ENCODE data around the gene THOC1. TPM values are rescaled to one million over a fixed set of nuclear protein-coding genes. Genes with fewer than 3 reads are reported as not detected.

THOC1 gene, protein sequence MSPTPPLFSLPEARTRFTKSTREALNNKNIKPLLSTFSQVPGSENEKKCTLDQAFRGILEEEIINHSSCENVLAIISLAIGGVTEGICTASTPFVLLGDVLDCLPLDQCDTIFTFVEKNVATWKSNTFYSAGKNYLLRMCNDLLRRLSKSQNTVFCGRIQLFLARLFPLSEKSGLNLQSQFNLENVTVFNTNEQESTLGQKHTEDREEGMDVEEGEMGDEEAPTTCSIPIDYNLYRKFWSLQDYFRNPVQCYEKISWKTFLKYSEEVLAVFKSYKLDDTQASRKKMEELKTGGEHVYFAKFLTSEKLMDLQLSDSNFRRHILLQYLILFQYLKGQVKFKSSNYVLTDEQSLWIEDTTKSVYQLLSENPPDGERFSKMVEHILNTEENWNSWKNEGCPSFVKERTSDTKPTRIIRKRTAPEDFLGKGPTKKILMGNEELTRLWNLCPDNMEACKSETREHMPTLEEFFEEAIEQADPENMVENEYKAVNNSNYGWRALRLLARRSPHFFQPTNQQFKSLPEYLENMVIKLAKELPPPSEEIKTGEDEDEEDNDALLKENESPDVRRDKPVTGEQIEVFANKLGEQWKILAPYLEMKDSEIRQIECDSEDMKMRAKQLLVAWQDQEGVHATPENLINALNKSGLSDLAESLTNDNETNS
- total RNA-seq: 19.7 and 49.2 TPM in 2 replicates

DNA sequence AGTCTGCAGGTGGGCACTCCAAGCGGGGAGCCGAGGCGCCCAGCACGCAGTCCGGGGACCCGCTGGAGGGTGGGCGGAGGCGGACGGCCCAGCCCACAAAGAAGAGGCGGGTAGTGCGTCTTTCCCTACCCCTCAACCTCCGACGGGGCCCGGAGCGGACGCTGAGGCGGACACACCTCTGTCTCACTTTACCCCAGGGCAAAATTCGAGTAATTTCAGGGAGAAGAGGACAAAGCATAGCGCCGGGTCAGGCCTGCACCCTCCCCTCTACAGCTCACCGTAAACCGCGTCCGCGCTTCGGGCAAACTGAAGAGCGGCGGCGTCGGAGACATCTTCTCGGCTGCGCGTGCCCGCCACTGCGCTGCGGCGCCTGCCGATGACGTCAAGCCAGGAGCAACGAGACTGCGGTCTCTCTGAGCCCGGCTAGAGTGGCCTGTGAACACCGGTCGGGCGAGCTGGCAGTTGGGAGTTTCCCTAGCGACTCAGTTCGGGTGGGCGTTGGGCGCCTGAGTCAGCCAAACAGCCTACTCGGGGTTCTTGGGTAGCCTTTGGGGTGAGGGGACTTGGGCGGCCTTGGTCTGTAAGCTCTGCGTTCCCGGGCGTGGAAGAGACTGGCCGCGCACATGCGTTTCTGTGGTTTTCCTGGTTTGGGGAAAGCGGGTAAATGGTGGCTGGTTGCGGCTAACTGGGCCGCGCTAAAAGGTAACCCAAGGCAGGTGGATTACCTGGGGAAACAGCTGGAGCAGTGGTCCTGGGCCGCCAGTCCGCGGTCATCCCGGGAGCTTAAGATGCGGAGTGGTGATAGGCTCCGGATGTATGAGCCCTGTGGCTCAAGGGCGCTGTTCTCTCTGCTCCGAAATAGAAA, at the start of gene THOC1:
Gene THOC1 (minus strand): TSS at position 360 of the 865 bp plus-strand sequence. CDS start 28 bp downstream, at position 332.

Other genes starting within 250 kb of the THOC1 start
- gene TUBB8B, start 218.4 kb downstream of the THOC1 start, total RNA-seq: not detected in 2 replicates
- gene USP14, start 109.5 kb downstream of the THOC1 start, total RNA-seq: 23.2 and 32.6 TPM in 2 replicates
- 15.0 and 28.9 TPM in 2 replicates for gene COLEC12, start 232.7 kb upstream of the THOC1 start, total RNA-seq